SHP77 (cell line): ENCODE data around the gene COG5.
A peak's percentile ranks its signal among the peaks of the same experiment; 100 is the strongest.
"Not testable (repeated sequence)": the region's sequence is repeated elsewhere in the genome, so short reads cannot be mapped to it uniquely, and the experiment has no call there.

Experiments
- DNase-seq, 2 experiments: peaks; one replicate each; lab custom pipeline; 2025; lab: John Stamatoyannopoulos, UW

COG5 gene

GRCh38 chr7:107228291-107228690 is 335.4 kb downstream of the COG5 start:
- DNase-seq, result no peak

- DNase-seq, result no peak
Observed at GRCh38 chr7:107224374-107225223, 339.1 kb downstream of the COG5 start.

GRCh38 chr7:107220806-107221205 is 342.9 kb downstream of the COG5 start:
- not testable (repeated sequence) for DNase-seq

- no peak for DNase-seq
Observed at GRCh38 chr7:107220356-107220755, 343.4 kb downstream of the COG5 start.

- DNase-seq, result no peak
Observed at GRCh38 chr7:107219563-107220244, 344.0 kb downstream of the COG5 start.

- no peak for DNase-seq
Observed at GRCh38 chr7:107213945-107214344, 349.8 kb downstream of the COG5 start.

GRCh38 chr7:107213193-107213788 is 350.4 kb downstream of the COG5 start:
- DNase-seq, result no peak

GRCh38 chr7:107212725-107213124 is 351.0 kb downstream of the COG5 start:
- DNase-seq, result no peak

GRCh38 chr7:107210400-107210799 is 353.3 kb downstream of the COG5 start:
- DNase-seq, result no peak

- DNase-seq, result no peak
Observed at GRCh38 chr7:107209565-107209964, 354.2 kb downstream of the COG5 start.

GRCh38 chr7:107208563-107208962 is 355.2 kb downstream of the COG5 start:
- no peak for DNase-seq

GRCh38 chr7:107208024-107208521 is 355.6 kb downstream of the COG5 start:
- no peak for DNase-seq

- no peak for DNase-seq
Observed at GRCh38 chr7:107207459-107207858, 356.3 kb downstream of the COG5 start.

GRCh38 chr7:107206706-107207105 is 357.0 kb downstream of the COG5 start:
- DNase-seq, result no peak

GRCh38 chr7:107206136-107206535 is 357.6 kb downstream of the COG5 start:
- no peak for DNase-seq

- no peak for DNase-seq
Observed at GRCh38 chr7:107203607-107204006, 360.1 kb downstream of the COG5 start.

GRCh38 chr7:107201795-107202450 is 361.8 kb downstream of the COG5 start:
- peak; percentile 65 to 68 for DNase-seq

- DNase-seq, result no peak
Observed at GRCh38 chr7:107196834-107197610, 366.7 kb downstream of the COG5 start.

GRCh38 chr7:107194052-107194451 is 369.7 kb downstream of the COG5 start:
- no peak for DNase-seq

- DNase-seq, result no peak
Observed at GRCh38 chr7:107190090-107190489, 373.6 kb downstream of the COG5 start.

GRCh38 chr7:107187774-107188173 is 375.9 kb downstream of the COG5 start:
- no peak for DNase-seq
